Vagina (tissue), 2 donors: Measurements from ENCODE around the gene FYB1. TPM values are rescaled to one million over a fixed set of nuclear protein-coding genes. Genes with fewer than 3 reads are reported as not detected.

ENCODE experiments used
- DNase-seq, 2 donors: peaks; one replicate each; pipeline ENCODE4 v3.0.0-alpha.2; 2017; ENCODE audit errors: extremely low spot score in 2 of 2
- H3K27ac ChIP-seq: fragments of 200-600 bp; sonication (generic); one replicate; pipeline ENCODE4 v1.5.1; 2019
- H3K27me3 ChIP-seq: fragments of 200-600 bp; sonication (generic); one replicate; pipeline ENCODE4 v1.5.1; 2019
- H3K36me3 ChIP-seq, 2 donors: fragments of 200-600 bp; sonication (generic); one replicate each; pipeline ENCODE4 v1.5.1; 2017 to 2019
- H3K4me1 ChIP-seq: fragments of 200-600 bp; sonication (generic); one replicate; pipeline ENCODE4 v1.5.1; 2019
- H3K4me3 ChIP-seq, 2 donors: fragments of 200-600 bp; sonication (generic); 1 replicate in 1 of 2; 2 replicates in 1 of 2; pipeline ENCODE4 v1.5.1; 2016 to 2019
- H3K9me3 ChIP-seq: fragments of 200-600 bp; sonication (generic); one replicate; pipeline ENCODE4 v1.5.1; 2019
- POLR2A ChIP-seq, 2 donors: fragments of 450-650 bp; IDR thresholded peaks; one replicate each; pipeline ENCODE4 v1.6.1; 2017; ENCODE audit warnings: antibody characterized with exemption in 2 of 2, mild to moderate bottlenecking in 2 of 2, moderate library complexity in 2 of 2
- POLR2AphosphoS5 ChIP-seq, 2 donors: sonication (generic); formaldehyde crosslinking; IDR thresholded peaks; one replicate each; pipeline ENCODE4 v1.9.0; 2017; ENCODE audit warnings: antibody characterized with exemption in 2 of 2, mild to moderate bottlenecking in 2 of 2, low read depth in 1 of 2; ENCODE audit not compliant: insufficient read depth in 1 of 2
- intact Hi-C: fragments of 100-400 bp; cut with DNase I; formaldehyde crosslinking; loops from one replicate; pipeline ENCODE4 v1.15.1; 2023
- total RNA-seq: library from RNA; depleted of rRNA; stranded (reverse); fragments of >200 nt; gene quantifications from one replicate; pipeline ENCODE4 v1.2.3, GENCODE V29; 2016
- TF ChIP-seq, protein P1 (sequence below), 3 experiments: fragments of 450-650 bp in 2 of 3; fragments of 200-600 bp in 1 of 3; sonication (generic) in 1 of 3; IDR thresholded peaks; one replicate each; pipeline ENCODE4 v1.5.1; 2017 to 2019; ENCODE audit warnings: antibody characterized with exemption in 3 of 3, mild to moderate bottlenecking in 2 of 3, moderate library complexity in 2 of 3

The FYB1 gene
- total RNA-seq, 1 donor from 2014 or later = 10.8 TPM

DNA sequence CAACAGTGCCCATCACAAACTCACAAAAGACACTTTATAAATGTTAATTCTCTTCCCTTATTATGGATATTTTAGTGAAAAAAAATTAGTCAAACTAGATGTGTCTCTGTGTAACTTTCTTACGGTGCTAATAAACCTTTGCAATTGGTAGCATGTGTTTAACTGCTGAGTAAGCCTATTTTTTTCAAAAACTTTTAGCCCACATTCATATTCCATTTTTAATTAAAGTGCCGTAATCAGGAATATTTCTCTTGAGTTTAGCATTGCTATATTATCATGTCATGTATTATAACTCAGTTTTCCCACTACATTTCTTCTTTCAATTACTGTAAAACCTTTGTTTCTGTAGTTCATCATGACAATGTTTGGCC lies 51.4 kb downstream of the FYB1 start:
- H3K27me3 ChIP-seq = no peaks in the 10 kb centered on the region
- intact Hi-C loops = no loop called here
- no peaks in the 10 kb centered on the region for H3K9me3 ChIP-seq
- TF ChIP-seq, protein P1, sequence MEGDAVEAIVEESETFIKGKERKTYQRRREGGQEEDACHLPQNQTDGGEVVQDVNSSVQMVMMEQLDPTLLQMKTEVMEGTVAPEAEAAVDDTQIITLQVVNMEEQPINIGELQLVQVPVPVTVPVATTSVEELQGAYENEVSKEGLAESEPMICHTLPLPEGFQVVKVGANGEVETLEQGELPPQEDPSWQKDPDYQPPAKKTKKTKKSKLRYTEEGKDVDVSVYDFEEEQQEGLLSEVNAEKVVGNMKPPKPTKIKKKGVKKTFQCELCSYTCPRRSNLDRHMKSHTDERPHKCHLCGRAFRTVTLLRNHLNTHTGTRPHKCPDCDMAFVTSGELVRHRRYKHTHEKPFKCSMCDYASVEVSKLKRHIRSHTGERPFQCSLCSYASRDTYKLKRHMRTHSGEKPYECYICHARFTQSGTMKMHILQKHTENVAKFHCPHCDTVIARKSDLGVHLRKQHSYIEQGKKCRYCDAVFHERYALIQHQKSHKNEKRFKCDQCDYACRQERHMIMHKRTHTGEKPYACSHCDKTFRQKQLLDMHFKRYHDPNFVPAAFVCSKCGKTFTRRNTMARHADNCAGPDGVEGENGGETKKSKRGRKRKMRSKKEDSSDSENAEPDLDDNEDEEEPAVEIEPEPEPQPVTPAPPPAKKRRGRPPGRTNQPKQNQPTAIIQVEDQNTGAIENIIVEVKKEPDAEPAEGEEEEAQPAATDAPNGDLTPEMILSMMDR (IDR thresholded peaks at IDR 0.05) = no peak
- no peak for TF ChIP-seq POLR2AphosphoS5 (IDR thresholded peaks at IDR 0.05; ENCODE audit: insufficient read depth in 1 of 2, low read depth in 1 of 2)
- TF ChIP-seq POLR2A (IDR thresholded peaks at IDR 0.05) = no peak
- H3K36me3 ChIP-seq = no peaks in the 10 kb centered on the region
- no peaks in the 10 kb centered on the region for H3K4me1 ChIP-seq
- H3K27ac ChIP-seq = no peak overlapping the region
- H3K4me3 ChIP-seq = no peak overlapping the region
- no peak for DNase-seq

DNA sequence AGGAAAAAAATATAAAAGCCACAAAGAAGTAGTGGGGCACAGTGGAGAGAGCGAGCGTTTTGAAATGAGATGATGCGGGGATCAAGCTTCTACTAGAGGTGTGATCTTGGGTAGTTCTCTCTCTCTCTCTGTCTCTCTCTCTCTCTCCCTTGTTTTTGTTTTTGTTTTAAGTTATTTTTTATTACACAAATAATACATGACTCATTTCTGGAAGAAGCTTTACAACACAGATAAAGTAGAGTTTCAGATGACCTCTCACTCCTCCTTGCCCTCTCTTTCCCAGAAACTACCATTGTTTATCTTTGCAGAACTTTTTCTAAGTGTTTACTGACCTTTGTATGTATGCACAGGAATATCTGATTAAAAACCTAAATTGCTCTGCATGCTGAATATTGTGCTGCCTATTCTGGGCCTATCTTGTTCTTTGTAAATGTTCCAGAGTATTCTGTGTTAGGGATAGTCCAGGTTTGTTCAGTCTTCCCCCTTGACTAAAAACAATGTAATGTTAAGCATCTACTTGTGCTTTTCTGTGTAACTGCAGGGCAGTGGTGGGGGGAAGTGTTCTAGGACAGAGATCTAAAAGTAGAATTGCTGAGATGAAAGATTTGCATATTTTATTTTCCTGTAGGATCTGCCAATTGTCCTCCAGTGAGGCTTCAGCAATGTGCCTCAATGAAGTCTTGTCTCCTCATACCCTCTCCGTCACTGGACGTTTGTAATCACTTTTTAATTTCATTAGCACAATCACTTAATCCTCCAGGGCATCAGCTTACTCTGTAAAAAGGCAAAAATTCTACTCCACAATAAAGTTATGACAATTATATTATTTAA lies 52.0 kb downstream of the FYB1 start:
- DNase-seq = no peak

GRCh38 chr5:39164529-39165402 lies 54.6 kb downstream of the FYB1 start:
- H3K4me1 ChIP-seq = no peaks in the 10 kb centered on the region
- H3K36me3 ChIP-seq = no peaks in the 10 kb centered on the region
- TF ChIP-seq POLR2A (IDR thresholded peaks at IDR 0.05) (no peak), POLR2AphosphoS5 (IDR thresholded peaks at IDR 0.05; ENCODE audit: insufficient read depth in 1 of 2, low read depth in 1 of 2) (no peak)
- TF ChIP-seq, protein P1 (IDR thresholded peaks at IDR 0.05) = no peak
- no peaks in the 10 kb centered on the region for H3K27me3 ChIP-seq
- no peak overlapping the region for H3K27ac ChIP-seq
- H3K4me3 ChIP-seq = no peak overlapping the region
- no peaks in the 10 kb centered on the region for H3K9me3 ChIP-seq
- no peak for DNase-seq
- intact Hi-C loops = no loop called here

More for the DNA sequence above, 52.0 kb downstream of the FYB1 start:
- no peaks in the 10 kb centered on the region for H3K27me3 ChIP-seq
- no peaks in the 10 kb centered on the region for H3K9me3 ChIP-seq
- TF ChIP-seq POLR2A (IDR thresholded peaks at IDR 0.05) (no peak), POLR2AphosphoS5 (IDR thresholded peaks at IDR 0.05; ENCODE audit: insufficient read depth in 1 of 2, low read depth in 1 of 2) (no peak)
- TF ChIP-seq, protein P1 (IDR thresholded peaks at IDR 0.05) = no peak
- H3K36me3 ChIP-seq = no peaks in the 10 kb centered on the region
- no peak overlapping the region for H3K4me3 ChIP-seq
- no peak overlapping the region for H3K27ac ChIP-seq
- H3K4me1 ChIP-seq = no peaks in the 10 kb centered on the region
- intact Hi-C loops = no loop called here

DNA sequence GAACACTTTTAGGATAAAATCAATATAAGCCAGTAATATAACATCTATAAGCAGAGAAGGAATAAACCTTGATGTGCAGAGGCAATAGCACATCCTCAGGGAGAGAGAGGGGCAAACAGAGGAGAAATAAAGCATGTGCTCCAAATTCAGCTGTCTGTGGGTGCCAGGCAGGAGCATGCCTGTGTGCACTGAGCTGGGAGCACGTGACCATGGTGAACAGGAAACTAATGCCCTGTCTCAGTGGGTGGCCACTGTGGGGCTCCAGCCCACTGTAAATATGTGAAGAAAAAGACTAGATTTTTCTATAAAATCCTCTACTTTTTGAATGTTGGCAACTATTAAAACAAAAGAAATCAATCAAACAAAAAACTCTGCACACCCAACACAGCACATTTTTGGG lies 55.3 kb downstream of the FYB1 start:
- Histone ChIP-seq H3K36me3 (no peaks in the 10 kb centered on the region), H3K4me3 (no peak overlapping the region), H3K27me3 (no peaks in the 10 kb centered on the region), H3K9me3 (no peaks in the 10 kb centered on the region), H3K4me1 (no peaks in the 10 kb centered on the region), H3K27ac (no peak overlapping the region)
- DNase-seq = no peak
- intact Hi-C loops = no loop called here
- TF ChIP-seq POLR2A (IDR thresholded peaks at IDR 0.05) (no peak), POLR2AphosphoS5 (IDR thresholded peaks at IDR 0.05; ENCODE audit: insufficient read depth in 1 of 2, low read depth in 1 of 2) (no peak)
- TF ChIP-seq, protein P1 (IDR thresholded peaks at IDR 0.05) = no peak
